ENCODE results near the gene CST9L. TPM values are rescaled to one million over a fixed set of nuclear protein-coding genes. Genes with fewer than 3 reads are reported as not detected.
A peak's percentile ranks its signal among the peaks of the same experiment; 100 is the strongest.

CST9L gene
- total RNA-seq, 1 donor from 2014 or later = not detected

- DNase-seq (ENCODE audit: low read depth) = no peak
- no peak for TF ChIP-seq CTCF (conservative IDR thresholded peaks at IDR 0.05; ENCODE audit: low read depth, low read length)
- no peak overlapping the region for H3K4me3 ChIP-seq (ENCODE audit: low read depth, low read length)
These were observed 37.2 kb downstream of the CST9L start for GRCh38 chr20:23530937-23531567.

GRCh38 chr20:23528867-23529431 lies 39.3 kb downstream of the CST9L start:
- peak; percentile 16 for DNase-seq (ENCODE audit: low read depth)
- no peak for TF ChIP-seq CTCF (conservative IDR thresholded peaks at IDR 0.05; ENCODE audit: low read depth, low read length)
- no peak overlapping the region for H3K4me3 ChIP-seq (ENCODE audit: low read depth, low read length)

GRCh38 chr20:23526850-23527249 lies 41.4 kb downstream of the CST9L start:
- DNase-seq (ENCODE audit: low read depth) = no peak
- no peak for TF ChIP-seq CTCF (conservative IDR thresholded peaks at IDR 0.05; ENCODE audit: low read depth, low read length)
- H3K4me3 ChIP-seq (ENCODE audit: low read depth, low read length) = no peak overlapping the region

GRCh38 chr20:23524146-23524545 lies 44.1 kb downstream of the CST9L start:
- no peak overlapping the region for H3K4me3 ChIP-seq (ENCODE audit: low read depth, low read length)
- no peak for TF ChIP-seq CTCF (conservative IDR thresholded peaks at IDR 0.05; ENCODE audit: low read depth, low read length)
- no peak for DNase-seq (ENCODE audit: low read depth)

GRCh38 chr20:23520185-23520584 lies 48.1 kb downstream of the CST9L start:
- no peak overlapping the region for H3K4me3 ChIP-seq (ENCODE audit: low read depth, low read length)
- no peak for TF ChIP-seq CTCF (conservative IDR thresholded peaks at IDR 0.05; ENCODE audit: low read depth, low read length)
- DNase-seq (ENCODE audit: low read depth) = peak; percentile 18

GRCh38 chr20:23519556-23519955 lies 48.7 kb downstream of the CST9L start:
- H3K4me3 ChIP-seq (ENCODE audit: low read depth, low read length) = no peak overlapping the region
- no peak for DNase-seq (ENCODE audit: low read depth)
- no peak for TF ChIP-seq CTCF (conservative IDR thresholded peaks at IDR 0.05; ENCODE audit: low read depth, low read length)

GRCh38 chr20:23517719-23518118 lies 50.6 kb downstream of the CST9L start:
- no peak overlapping the region for H3K4me3 ChIP-seq (ENCODE audit: low read depth, low read length)
- DNase-seq (ENCODE audit: low read depth) = no peak
- no peak for TF ChIP-seq CTCF (conservative IDR thresholded peaks at IDR 0.05; ENCODE audit: low read depth, low read length)

Data from epithelial cell of proximal tubule (primary cell).